Tibial artery (tissue), 4 donors: ENCODE data around the gene COL4A2.
A peak's percentile ranks its signal among the peaks of the same experiment; 100 is the strongest.

Source experiments
- DNase-seq, 2 donors: peaks; one replicate each; pipeline ENCODE4 v3.0.0-alpha.2; 2019
- H3K27ac ChIP-seq, 2 donors: fragments of 200-600 bp; sonication (generic) in 1 of 2; 1 replicate in 1 of 2; 2 replicates in 1 of 2; pipeline ENCODE4 v1.5.1; 2018 to 2019; ENCODE audit warnings: mild to moderate bottlenecking in 1 of 2
- H3K27me3 ChIP-seq, 2 donors: fragments of 200-600 bp; sonication (generic) in 1 of 2; one replicate each; pipeline versions ENCODE4 v1.5.1 to v1.6.0; 2016 to 2019
- H3K36me3 ChIP-seq, 3 donors: fragments of 200-600 bp; sonication (generic) in 2 of 3; one replicate each; pipeline ENCODE4 v1.5.1; 2016 to 2019; ENCODE audit warnings: mild to moderate bottlenecking in 2 of 3
- H3K4me1 ChIP-seq, 4 donors: fragments of 200-600 bp; sonication (generic) in 2 of 4; 1 replicate in 3 of 4; 2 replicates in 1 of 4; pipeline ENCODE4 v1.5.1; 2016 to 2019
- H3K4me3 ChIP-seq, 2 donors: fragments of 200-600 bp; sonication (generic) in 1 of 2; 1 replicate in 1 of 2; 2 replicates in 1 of 2; pipeline ENCODE4 v1.5.1; 2018 to 2019; ENCODE audit warnings: mild to moderate bottlenecking in 2 of 2
- H3K9me3 ChIP-seq, 3 donors: fragments of 200-600 bp; sonication (generic) in 1 of 3; one replicate each; pipeline ENCODE4 v1.5.1; 2016 to 2019
- intact Hi-C: fragments of 100-400 bp; cut with DNase I; formaldehyde crosslinking; loops from one replicate; pipeline ENCODE4 v1.15.0; 2023; ENCODE audit warnings: low total_unique reads
- TF ChIP-seq, protein P1 (sequence below), 2 experiments: fragments of 200-600 bp in 1 of 2; fragments of 450-650 bp in 1 of 2; IDR thresholded peaks; one replicate each; pipeline ENCODE4 v1.5.1; 2017 to 2019; ENCODE audit warnings: antibody characterized with exemption in 2 of 2, mild to moderate bottlenecking in 1 of 2, moderate library complexity in 1 of 2

The COL4A2 gene

DNA sequence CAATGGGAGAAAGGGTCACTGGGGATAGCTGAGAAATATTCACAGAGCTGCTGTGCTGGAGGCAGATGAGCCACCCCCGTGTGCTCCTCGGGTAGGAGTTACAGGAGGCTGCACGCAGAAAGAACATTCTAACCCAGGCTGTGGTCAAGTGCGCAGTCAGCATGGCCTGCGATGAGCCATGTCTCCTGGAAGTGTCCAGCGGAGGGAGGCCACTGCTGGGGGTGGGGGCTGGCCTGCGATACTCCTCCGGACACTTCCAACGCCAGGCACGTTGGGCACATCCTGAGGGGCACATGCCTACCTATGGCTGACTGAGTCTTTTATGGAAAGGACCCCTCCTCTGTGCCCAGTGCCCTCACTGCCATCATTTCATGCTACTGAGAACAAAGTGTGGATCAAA, 198.5 kb downstream of the COL4A2 start:
- Histone ChIP-seq H3K36me3 (peaks cover 69 to 97% (median 91%) of the 10 kb centered on the region in 3 donors), H3K4me1 (peaks cover 0 to 51% (median 25%) of the 10 kb centered on the region in 4 donors), H3K27me3 (no peaks in the 10 kb centered on the region), H3K4me3 (no peak overlapping the region), H3K9me3 (no peaks in the 10 kb centered on the region), H3K27ac (peak overlapping the region; percentile 46 to 79)
- DNase-seq = no peak
- intact Hi-C loops = loop anchor here (10.0 kb wide), 1 partner anchor 49 kb away; no protein-coding TSS in a partner anchor
- TF ChIP-seq, protein P1, sequence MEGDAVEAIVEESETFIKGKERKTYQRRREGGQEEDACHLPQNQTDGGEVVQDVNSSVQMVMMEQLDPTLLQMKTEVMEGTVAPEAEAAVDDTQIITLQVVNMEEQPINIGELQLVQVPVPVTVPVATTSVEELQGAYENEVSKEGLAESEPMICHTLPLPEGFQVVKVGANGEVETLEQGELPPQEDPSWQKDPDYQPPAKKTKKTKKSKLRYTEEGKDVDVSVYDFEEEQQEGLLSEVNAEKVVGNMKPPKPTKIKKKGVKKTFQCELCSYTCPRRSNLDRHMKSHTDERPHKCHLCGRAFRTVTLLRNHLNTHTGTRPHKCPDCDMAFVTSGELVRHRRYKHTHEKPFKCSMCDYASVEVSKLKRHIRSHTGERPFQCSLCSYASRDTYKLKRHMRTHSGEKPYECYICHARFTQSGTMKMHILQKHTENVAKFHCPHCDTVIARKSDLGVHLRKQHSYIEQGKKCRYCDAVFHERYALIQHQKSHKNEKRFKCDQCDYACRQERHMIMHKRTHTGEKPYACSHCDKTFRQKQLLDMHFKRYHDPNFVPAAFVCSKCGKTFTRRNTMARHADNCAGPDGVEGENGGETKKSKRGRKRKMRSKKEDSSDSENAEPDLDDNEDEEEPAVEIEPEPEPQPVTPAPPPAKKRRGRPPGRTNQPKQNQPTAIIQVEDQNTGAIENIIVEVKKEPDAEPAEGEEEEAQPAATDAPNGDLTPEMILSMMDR (IDR thresholded peaks at IDR 0.05) = no peak

DNA sequence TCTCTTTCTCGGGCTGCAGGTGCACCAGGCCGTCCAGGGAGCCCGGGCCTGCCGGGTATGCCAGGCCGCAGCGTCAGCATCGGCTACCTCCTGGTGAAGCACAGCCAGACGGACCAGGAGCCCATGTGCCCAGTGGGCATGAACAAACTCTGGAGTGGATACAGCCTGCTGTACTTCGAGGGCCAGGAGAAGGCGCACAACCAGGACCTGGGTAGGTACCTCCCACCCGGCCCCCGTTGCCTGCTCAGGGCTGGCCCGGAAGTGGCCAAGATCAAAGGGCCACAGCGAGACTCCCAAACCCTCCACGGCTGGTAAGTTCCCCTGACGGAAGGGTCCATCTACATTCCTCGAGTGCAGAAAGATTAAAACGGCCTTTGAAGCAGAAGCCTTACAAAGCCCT, 199.3 kb downstream of the COL4A2 start:
- H3K4me1 ChIP-seq = peaks cover 0 to 56% (median 25%) of the 10 kb centered on the region in 4 donors
- intact Hi-C loops = loop anchor here (10.0 kb wide), 1 partner anchor 48 kb away; no protein-coding TSS in a partner anchor
- TF ChIP-seq, protein P1 (IDR thresholded peaks at IDR 0.05) = no peak
- no peak overlapping the region for H3K4me3 ChIP-seq
- H3K9me3 ChIP-seq = no peaks in the 10 kb centered on the region
- peaks cover 69 to 97% (median 89%) of the 10 kb centered on the region in 3 donors for H3K36me3 ChIP-seq
- peak overlapping the region; percentile 58 to 79 for H3K27ac ChIP-seq
- DNase-seq = peak in 1 of 2 donors; percentile 67
- no peaks in the 10 kb centered on the region for H3K27me3 ChIP-seq

DNA sequence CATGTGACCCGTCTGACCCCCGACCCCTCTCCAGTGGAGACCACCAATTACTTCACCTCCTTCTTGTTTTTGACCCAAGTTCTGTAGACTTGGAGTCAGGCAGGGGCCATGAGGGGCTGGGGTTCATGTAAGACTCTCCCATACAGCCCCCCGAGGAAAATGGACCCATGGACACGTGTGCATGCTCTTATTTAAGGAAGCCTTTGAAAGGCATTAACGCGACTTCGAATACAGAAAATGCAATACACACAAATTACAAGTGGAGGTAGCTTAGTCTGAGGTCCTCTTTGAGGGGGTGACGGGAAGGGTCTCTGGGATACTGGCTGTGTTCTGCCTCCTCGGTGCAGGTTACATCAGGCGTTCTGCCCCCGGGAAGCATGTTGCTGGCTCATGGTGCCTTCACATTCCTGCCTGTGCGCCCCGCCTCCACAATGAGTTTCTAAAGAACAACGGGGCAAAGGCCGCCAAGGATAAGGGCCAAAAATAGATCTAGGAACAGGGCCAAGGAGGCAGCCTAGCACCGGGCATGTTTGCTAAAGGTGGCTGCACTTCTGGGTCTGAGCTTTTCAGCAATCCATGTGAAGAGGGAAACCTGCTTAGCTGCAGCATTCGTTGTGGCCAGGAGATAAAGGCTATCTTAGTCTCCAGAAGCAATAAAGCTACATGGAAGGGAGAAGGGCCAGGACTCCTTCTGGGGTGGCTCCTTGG, 199.9 kb downstream of the COL4A2 start:
- H3K27me3 ChIP-seq = no peaks in the 10 kb centered on the region
- H3K4me3 ChIP-seq = no peak overlapping the region
- intact Hi-C loops = loop anchor here (10.0 kb wide), 1 partner anchor 48 kb away; no protein-coding TSS in a partner anchor
- DNase-seq = peak; percentile 60 to 94
- peaks cover 0 to 56% (median 25%) of the 10 kb centered on the region in 4 donors for H3K4me1 ChIP-seq
- peak overlapping the region; percentile 66 to 79 for H3K27ac ChIP-seq
- H3K9me3 ChIP-seq = no peaks in the 10 kb centered on the region
- H3K36me3 ChIP-seq = peaks cover 69 to 97% (median 89%) of the 10 kb centered on the region in 3 donors
- TF ChIP-seq, protein P1 (IDR thresholded peaks at IDR 0.05) = no peak

DNA sequence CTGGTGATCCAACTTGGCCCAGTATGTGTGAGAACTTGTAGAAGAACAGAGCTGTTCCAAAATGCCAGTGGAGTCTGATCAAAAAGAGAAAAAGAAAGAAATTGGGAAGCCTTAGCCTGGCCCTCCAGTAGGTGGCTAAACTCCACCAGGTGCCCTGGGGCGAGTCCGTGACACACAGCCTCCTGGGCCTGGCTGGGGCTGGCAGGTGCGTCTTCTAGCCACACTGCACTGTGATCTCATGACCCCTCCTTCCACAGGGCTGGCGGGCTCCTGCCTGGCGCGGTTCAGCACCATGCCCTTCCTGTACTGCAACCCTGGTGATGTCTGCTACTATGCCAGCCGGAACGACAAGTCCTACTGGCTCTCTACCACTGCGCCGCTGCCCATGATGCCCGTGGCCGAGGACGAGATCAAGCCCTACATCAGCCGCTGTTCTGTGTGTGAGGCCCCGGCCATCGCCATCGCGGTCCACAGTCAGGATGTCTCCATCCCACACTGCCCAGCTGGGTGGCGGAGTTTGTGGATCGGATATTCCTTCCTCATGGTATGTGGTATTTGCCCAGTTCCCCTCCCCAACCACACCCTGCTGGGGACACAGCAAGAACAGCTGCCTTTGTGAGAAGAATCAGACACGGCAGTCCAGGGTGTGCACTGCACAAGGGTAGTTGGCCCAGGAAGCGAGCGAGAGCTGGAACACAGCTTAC, 200.7 kb downstream of the COL4A2 start:
- no peak overlapping the region for H3K4me3 ChIP-seq
- intact Hi-C loops = loop anchor here (10.0 kb wide), 1 partner anchor 47 kb away; no protein-coding TSS in a partner anchor
- H3K9me3 ChIP-seq = no peaks in the 10 kb centered on the region
- TF ChIP-seq, protein P1 (IDR thresholded peaks at IDR 0.05) = no peak
- peak overlapping the region; percentile 66 to 79 for H3K27ac ChIP-seq
- peak in 1 of 2 donors; percentile 72 for DNase-seq
- H3K36me3 ChIP-seq = peaks cover 69 to 97% (median 89%) of the 10 kb centered on the region in 3 donors
- H3K27me3 ChIP-seq = no peaks in the 10 kb centered on the region
- H3K4me1 ChIP-seq = peaks cover 0 to 56% (median 25%) of the 10 kb centered on the region in 4 donors

DNA sequence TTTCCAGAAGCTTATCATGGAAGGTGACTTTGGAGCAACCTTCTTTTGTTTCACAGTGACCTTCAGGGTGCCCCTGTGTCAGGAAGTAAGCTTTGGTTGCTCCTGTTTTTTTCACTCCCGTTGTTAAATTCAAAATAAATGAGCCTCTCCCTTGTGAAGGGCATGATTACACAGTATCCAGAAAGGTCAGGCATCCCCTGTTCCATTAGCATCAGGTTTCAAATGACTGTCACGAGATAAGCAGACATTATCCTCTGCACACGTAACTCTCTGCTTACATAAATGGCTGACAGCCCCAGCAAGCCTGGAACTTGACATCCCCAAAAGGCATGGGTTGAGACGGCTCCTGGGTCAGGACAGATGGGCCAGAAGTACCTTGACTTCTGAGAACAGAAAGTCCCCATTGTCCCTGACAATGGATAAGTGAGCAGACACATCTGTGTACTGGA, 202.4 kb downstream of the COL4A2 start:
- no peak overlapping the region for H3K4me3 ChIP-seq
- peaks cover 0 to 56% (median 25%) of the 10 kb centered on the region in 4 donors for H3K4me1 ChIP-seq
- DNase-seq = no peak
- peak overlapping the region; percentile 51 to 79 for H3K27ac ChIP-seq
- no peaks in the 10 kb centered on the region for H3K9me3 ChIP-seq
- H3K27me3 ChIP-seq = no peaks in the 10 kb centered on the region
- intact Hi-C loops = loop anchor here (10.0 kb wide), 1 partner anchor 45 kb away; no protein-coding TSS in a partner anchor
- TF ChIP-seq, protein P1 (IDR thresholded peaks at IDR 0.05) = no peak
- peaks cover 67 to 95% (median 89%) of the 10 kb centered on the region in 3 donors for H3K36me3 ChIP-seq
